ENCODE data around the gene MAD2L1. TPM values are rescaled to one million over a fixed set of nuclear protein-coding genes. Genes with fewer than 3 reads are reported as not detected.

MAD2L1 gene
- total RNA-seq, 1 donor from 2014 or later, result 38.3 TPM

DNA sequence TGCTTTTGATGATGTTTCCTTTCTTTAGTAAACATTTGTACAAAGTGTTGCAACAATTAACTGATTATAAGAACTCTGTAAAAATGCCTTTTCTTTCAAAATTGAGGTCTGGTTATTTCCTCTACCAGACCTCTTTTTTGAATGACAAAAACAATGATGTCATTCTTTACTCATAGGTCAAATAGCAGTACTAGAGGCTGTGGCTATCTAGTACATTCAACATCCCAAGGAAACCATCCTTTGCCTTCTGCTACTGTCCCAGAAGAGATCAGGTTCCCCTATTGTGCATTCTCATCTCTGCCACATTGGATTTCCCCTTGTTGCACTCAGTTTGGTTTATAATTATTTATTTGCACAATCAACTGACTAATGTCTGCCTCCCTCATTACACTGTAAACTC, 19.1 kb upstream of the MAD2L1 start:
- no peak overlapping the region for H3K4me3 ChIP-seq (ENCODE audit: low read depth, low read length)
- DNase-seq (ENCODE audit: low read depth), result no peak
- TF ChIP-seq, protein P1, sequence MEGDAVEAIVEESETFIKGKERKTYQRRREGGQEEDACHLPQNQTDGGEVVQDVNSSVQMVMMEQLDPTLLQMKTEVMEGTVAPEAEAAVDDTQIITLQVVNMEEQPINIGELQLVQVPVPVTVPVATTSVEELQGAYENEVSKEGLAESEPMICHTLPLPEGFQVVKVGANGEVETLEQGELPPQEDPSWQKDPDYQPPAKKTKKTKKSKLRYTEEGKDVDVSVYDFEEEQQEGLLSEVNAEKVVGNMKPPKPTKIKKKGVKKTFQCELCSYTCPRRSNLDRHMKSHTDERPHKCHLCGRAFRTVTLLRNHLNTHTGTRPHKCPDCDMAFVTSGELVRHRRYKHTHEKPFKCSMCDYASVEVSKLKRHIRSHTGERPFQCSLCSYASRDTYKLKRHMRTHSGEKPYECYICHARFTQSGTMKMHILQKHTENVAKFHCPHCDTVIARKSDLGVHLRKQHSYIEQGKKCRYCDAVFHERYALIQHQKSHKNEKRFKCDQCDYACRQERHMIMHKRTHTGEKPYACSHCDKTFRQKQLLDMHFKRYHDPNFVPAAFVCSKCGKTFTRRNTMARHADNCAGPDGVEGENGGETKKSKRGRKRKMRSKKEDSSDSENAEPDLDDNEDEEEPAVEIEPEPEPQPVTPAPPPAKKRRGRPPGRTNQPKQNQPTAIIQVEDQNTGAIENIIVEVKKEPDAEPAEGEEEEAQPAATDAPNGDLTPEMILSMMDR (conservative IDR thresholded peaks at IDR 0.05; ENCODE audit: low read depth, low read length), result no peak

DNA sequence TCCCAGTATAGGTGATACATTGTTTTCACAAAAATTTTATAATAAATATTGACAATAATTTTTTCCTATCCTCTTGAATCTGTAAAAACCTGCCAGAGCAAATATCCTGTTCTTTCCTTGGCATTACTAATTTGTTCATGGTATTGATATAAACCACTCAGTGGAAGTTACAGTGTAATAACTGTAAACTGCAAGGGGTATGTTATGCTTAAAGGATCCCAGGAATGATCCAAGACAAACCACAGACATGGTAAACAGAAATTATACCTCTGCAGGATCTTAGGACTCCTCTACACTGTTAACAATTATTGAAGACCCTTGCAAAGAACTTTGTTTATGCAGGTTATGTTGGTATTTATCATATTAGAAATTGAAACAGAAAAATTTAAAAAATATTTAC, 17.7 kb upstream of the MAD2L1 start:
- TF ChIP-seq, protein P1 (conservative IDR thresholded peaks at IDR 0.05; ENCODE audit: low read depth, low read length), result no peak

DNA sequence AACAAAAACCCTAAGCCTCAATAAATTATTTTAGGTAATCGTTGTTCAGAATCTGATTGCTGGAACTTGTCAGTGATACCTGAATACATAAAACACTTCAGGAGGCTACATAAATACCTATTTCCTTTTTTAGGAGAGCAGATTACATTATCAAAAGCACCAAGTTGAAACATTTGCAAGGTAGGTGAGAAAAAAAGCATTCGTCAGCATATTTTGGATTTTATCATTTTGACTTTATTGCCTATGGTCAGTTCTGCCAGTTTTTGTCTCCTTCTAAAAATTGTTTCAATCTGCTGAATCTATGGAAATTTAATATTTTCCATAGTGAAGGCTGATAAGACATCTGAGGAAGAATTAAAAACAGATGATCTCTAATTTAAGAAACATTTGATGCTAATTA, 16.5 kb upstream of the MAD2L1 start:
- DNase-seq (ENCODE audit: low read depth), result no peak
- TF ChIP-seq, protein P1 (conservative IDR thresholded peaks at IDR 0.05; ENCODE audit: low read depth, low read length), result no peak

More for the DNA sequence above, 17.7 kb upstream of the MAD2L1 start:
- DNase-seq (ENCODE audit: low read depth), result no peak
- H3K4me3 ChIP-seq (ENCODE audit: low read depth, low read length), result no peak overlapping the region

DNA sequence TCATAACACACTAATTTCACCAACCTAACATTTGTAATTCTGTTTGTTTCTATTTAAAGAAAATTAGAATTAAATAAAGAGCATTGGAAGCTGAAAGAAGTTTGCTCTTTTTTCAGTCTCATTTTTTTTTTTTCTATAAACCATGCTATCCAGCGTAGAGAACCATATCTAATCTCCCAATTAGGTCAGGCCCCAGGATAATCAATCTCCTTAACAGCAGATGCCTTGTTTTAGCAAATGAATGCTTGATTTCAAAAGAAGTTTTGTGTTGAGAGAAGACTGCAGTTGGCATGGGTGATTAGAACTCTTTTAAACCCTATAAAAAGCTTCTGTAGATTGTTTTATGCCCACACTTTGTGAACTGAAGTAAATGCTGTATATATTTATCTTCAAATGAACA, 15.6 kb upstream of the MAD2L1 start:
- no peak overlapping the region for H3K4me3 ChIP-seq (ENCODE audit: low read depth, low read length)
- DNase-seq (ENCODE audit: low read depth), result no peak
- TF ChIP-seq, protein P1 (conservative IDR thresholded peaks at IDR 0.05; ENCODE audit: low read depth, low read length), result no peak

More for the DNA sequence above, 16.5 kb upstream of the MAD2L1 start:
- no peak overlapping the region for H3K4me3 ChIP-seq (ENCODE audit: low read depth, low read length)

DNA sequence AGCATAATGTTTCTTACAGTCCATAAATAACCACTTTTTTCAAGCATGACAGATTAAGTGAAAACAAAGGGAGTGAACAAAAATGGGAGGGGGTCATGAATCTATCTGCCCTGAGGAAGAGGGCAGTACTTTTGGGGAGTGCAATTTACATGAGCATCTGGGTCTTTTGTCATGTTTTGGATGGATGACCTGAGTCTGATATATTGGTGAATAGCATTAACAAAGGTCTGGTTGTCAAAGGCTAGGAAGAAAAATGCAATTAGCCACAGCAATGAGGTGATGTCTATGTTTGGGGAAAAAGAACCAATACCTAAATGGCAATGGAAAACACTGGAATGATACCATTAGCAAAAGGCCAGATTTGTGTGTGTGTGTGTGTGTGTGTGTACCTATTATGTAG, 15.1 kb upstream of the MAD2L1 start:
- DNase-seq (ENCODE audit: low read depth), result no peak
- H3K4me3 ChIP-seq (ENCODE audit: low read depth, low read length), result no peak overlapping the region
- TF ChIP-seq, protein P1 (conservative IDR thresholded peaks at IDR 0.05; ENCODE audit: low read depth, low read length), result no peak

DNA sequence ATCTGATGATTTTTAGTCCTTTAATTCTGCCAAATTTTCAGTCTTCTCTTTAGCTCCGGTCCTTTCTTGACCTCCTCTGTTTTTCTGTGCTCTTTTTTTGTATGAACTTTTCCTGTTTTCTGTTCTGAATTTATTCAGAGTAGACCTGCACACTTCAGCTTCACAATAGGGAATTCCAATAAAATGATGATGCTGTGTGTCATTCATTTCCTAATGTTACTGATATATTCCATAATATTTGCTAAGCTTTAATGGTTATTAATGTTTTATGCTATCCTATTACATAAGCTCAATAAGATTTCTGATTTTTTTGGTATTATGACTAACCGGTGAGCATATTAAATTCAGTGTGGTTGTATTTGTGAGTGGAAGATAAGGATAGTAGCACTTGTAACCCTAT, 13.9 kb upstream of the MAD2L1 start:
- TF ChIP-seq, protein P1 (conservative IDR thresholded peaks at IDR 0.05; ENCODE audit: low read depth, low read length), result no peak
- no peak overlapping the region for H3K4me3 ChIP-seq (ENCODE audit: low read depth, low read length)
- no peak for DNase-seq (ENCODE audit: low read depth)

DNA sequence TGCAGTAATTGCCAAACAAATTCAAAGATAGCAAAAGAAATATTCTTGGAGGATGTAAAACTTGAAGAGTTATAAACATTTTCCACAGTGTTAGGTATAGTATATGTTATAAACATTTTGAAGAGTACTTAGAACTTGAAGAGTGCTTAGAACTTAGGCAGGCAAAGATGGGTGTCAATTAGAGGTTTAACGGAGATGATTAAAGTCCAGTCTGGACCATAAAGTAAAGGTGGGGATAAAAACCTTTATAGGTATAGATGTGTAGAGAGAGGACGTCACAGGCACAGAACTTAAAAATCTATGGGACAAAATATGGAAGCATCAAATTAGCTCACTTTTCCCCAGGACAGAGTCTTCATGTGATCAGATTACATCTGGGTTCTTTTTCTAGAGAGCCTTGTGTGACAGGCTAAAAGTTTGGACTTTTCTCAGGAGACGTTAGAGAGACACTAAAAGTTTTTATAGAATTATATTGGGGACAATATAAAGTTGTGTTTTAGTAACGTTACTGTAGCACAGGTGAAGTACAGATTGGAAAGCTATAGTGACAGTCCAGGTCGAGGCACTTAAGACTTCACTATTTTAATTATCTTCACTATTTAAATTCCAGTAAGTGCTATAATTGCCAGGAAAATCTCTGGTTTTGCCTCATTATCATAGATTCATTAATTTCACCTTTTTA, 13.3 kb upstream of the MAD2L1 start:
- DNase-seq (ENCODE audit: low read depth), result no peak
- no peak overlapping the region for H3K4me3 ChIP-seq (ENCODE audit: low read depth, low read length)
- TF ChIP-seq, protein P1 (conservative IDR thresholded peaks at IDR 0.05; ENCODE audit: low read depth, low read length), result no peak
